ENCODE measurements around the gene ST3GAL2. TPM values are rescaled to one million over a fixed set of nuclear protein-coding genes. Genes with fewer than 3 reads are reported as not detected.

The ST3GAL2 gene
- total RNA-seq, 2 experiments from 2014 or later: 44.6 to 61.0 TPM

- Histone ChIP-seq H3K9me2 (ENCODE audit: insufficient read depth, low read length) (no peaks in the 10 kb centered on the region), H3K4me2 (ENCODE audit: low read length) (no peak overlapping the region), H3K4me1 (ENCODE audit: insufficient read depth, low read length, poor library complexity, severe bottlenecking) (peaks cover 14% of the 10 kb centered on the region), H3K79me2 (ENCODE audit: insufficient read depth, low read depth, low read length) (peaks cover 20% of the 10 kb centered on the region), H2AFZ (ENCODE audit: low read length) (no peak overlapping the region), H3K4me3 (ENCODE audit: low read depth, low read length, poor library complexity, severe bottlenecking) (no peak overlapping the region), H4K20me1 (ENCODE audit: insufficient read depth, low read length) (no peaks in the 10 kb centered on the region), H3K27ac (ENCODE audit: low read depth, low read length, poor library complexity, severe bottlenecking) (no peak overlapping the region), H3K9me3 (ENCODE audit: low read length) (no peaks in the 10 kb centered on the region), H3K36me3 (ENCODE audit: insufficient read depth, low read length) (no peaks in the 10 kb centered on the region)
- intact Hi-C loops (cut with micrococcal nuclease; ENCODE audit: unreplicated experiment): no loop called here
- DNase-seq (ENCODE audit: low spot score): no peak
- no peak for TF ChIP-seq EZH2phosphoT487 (IDR thresholded peaks at IDR 0.05; ENCODE audit: borderline replicate concordance, low read depth, low read length)
- no peak for TF ChIP-seq CTCF (conservative IDR thresholded peaks at IDR 0.05; ENCODE audit: low read length)
- CTCF ChIA-PET (ENCODE audit: unreplicated experiment): no interaction called here
- BruUV-seq (replicated peaks): no TSS peak
- POLR2A ChIA-PET: interaction anchor here (1.2 to 2.1 kb wide), 3 partner anchors 12 to 21 kb away, joined by 3 to 12 read pairs (median 11); partner anchors contain the start of gene FCSK
These were observed 2.6 kb upstream of the ST3GAL2 start for GRCh38 chr16:70441406-70441990.

GRCh38 chr16:70440009-70440692 is 1.3 kb upstream of the ST3GAL2 start:
- peak overlapping the region; percentile 99 for H3K4me2 ChIP-seq (ENCODE audit: low read length)
- peak overlapping the region; percentile 93; the same call in 1 of the 2 replicates for H2AFZ ChIP-seq (ENCODE audit: low read length)

More at GRCh38 chr16:70440009-70440692, 1.3 kb upstream of the ST3GAL2 start:
- Histone ChIP-seq H4K20me1 (ENCODE audit: insufficient read depth, low read length) (no peaks in the 10 kb centered on the region), H3K36me3 (ENCODE audit: insufficient read depth, low read length) (peaks cover under 1% of the 10 kb centered on the region), H3K27ac (ENCODE audit: low read depth, low read length, poor library complexity, severe bottlenecking) (peak overlapping the region; percentile 59), H3K79me2 (ENCODE audit: insufficient read depth, low read depth, low read length) (peaks cover 34% of the 10 kb centered on the region), H3K9me2 (ENCODE audit: insufficient read depth, low read length) (no peaks in the 10 kb centered on the region), H3K9me3 (ENCODE audit: low read length) (no peaks in the 10 kb centered on the region), H3K4me1 (ENCODE audit: insufficient read depth, low read length, poor library complexity, severe bottlenecking) (peaks cover 22% of the 10 kb centered on the region), H3K4me3 (ENCODE audit: low read depth, low read length, poor library complexity, severe bottlenecking) (peak overlapping the region; percentile 97)
- no TSS peak for BruUV-seq (replicated peaks)
- TF ChIP-seq CTCF (conservative IDR thresholded peaks at IDR 0.05; ENCODE audit: low read length): no peak
- no peak for TF ChIP-seq EZH2phosphoT487 (IDR thresholded peaks at IDR 0.05; ENCODE audit: borderline replicate concordance, low read depth, low read length)
- ChIA-PET CTCF (ENCODE audit: unreplicated experiment) (interaction anchor here (1.2 kb wide), 1 partner anchor 14 kb away, joined by 6 read pairs; the partner anchor contains the start of gene FCSK), POLR2A (interaction anchor here (0.5 to 2.1 kb wide), 7 partner anchors 9 to 166 kb away, joined by 3 to 12 read pairs (median 6); partner anchors contain the start of genes COG4 and FCSK)
- intact Hi-C loops (cut with micrococcal nuclease; ENCODE audit: unreplicated experiment): no loop called here
- DNase-seq (ENCODE audit: low spot score): peak; percentile 22

Measured in OCI-LY7 (cell line).